SK-N-SH treated with all-trans-retinoic acid at 6 μM for 48 hours (cell line): ENCODE results near the gene PADI2.

Experiments
- ATAC-seq: fragments of 200-7000 bp; cut with Tn5 transposase; 3 replicates; pipeline ENCODE4 v1.9.1; 2020; ENCODE audit warnings: mild to moderate bottlenecking, moderate library complexity
- ARNTL ChIP-seq: fragments of 450-650 bp; formaldehyde crosslinking; IDR thresholded peaks from 2 replicates; pipeline ENCODE4 v1.5.0; 2020; ENCODE audit warnings: low read depth, mild to moderate bottlenecking, moderate library complexity, borderline replicate concordance
- BACH2 ChIP-seq: fragments of 250-450 bp; sonication (Bioruptor Pico); IDR thresholded peaks from 2 replicates; pipeline ENCODE4 v1.9.0; 2021; ENCODE audit warnings: mild to moderate bottlenecking, borderline replicate concordance
- CSDC2 ChIP-seq: fragments of 250-450 bp; sonication (Bioruptor Pico); IDR thresholded peaks from 2 replicates; pipeline ENCODE4 v1.5.0; 2020; ENCODE audit warnings: mild to moderate bottlenecking, moderate library complexity
- ESRRG ChIP-seq: fragments of 250-450 bp; sonication (Bioruptor Pico); IDR thresholded peaks from 2 replicates; pipeline ENCODE4 v1.6.1; 2021; ENCODE audit warnings: mild to moderate bottlenecking
- GLIS3 ChIP-seq: fragments of 250-450 bp; sonication (Bioruptor Pico); IDR thresholded peaks from 2 replicates; pipeline ENCODE4 v1.5.0; 2020; ENCODE audit warnings: mild to moderate bottlenecking, moderate library complexity
- PPARA ChIP-seq: fragments of 250-450 bp; sonication (Bioruptor Pico); IDR thresholded peaks from 2 replicates; pipeline ENCODE4 v1.5.0; 2020; ENCODE audit warnings: mild to moderate bottlenecking, borderline replicate concordance
- RARB ChIP-seq: fragments of 250-450 bp; sonication (Bioruptor Pico); IDR thresholded peaks from 2 replicates; pipeline ENCODE4 v1.8.0; 2021; ENCODE audit warnings: mild to moderate bottlenecking, moderate library complexity
- SNAI2 ChIP-seq: fragments of 250-450 bp; sonication (Bioruptor Pico); IDR thresholded peaks from 2 replicates; pipeline ENCODE4 v1.5.0; 2020; ENCODE audit warnings: mild to moderate bottlenecking, moderate library complexity
- TCF4 ChIP-seq: fragments of 250-450 bp; sonication (Bioruptor Pico); IDR thresholded peaks from 2 replicates; pipeline ENCODE4 v1.8.0; 2021; ENCODE audit warnings: mild to moderate bottlenecking, moderate library complexity, borderline replicate concordance
- TOX ChIP-seq: fragments of 250-450 bp; sonication (Bioruptor Pico); IDR thresholded peaks from 2 replicates; pipeline ENCODE4 v1.8.0; 2021; ENCODE audit warnings: mild to moderate bottlenecking, moderate library complexity, borderline replicate concordance
- ZC3H10 ChIP-seq: fragments of 250-450 bp; sonication (Bioruptor Pico); IDR thresholded peaks from 2 replicates; pipeline ENCODE4 v1.5.1; 2021; ENCODE audit warnings: mild to moderate bottlenecking, moderate library complexity
- ZFP3 ChIP-seq: fragments of 250-450 bp; sonication (Bioruptor Pico); IDR thresholded peaks from 2 replicates; pipeline ENCODE4 v1.5.0; 2020; ENCODE audit warnings: mild to moderate bottlenecking, moderate library complexity
- ZNF565 ChIP-seq: fragments of 450-650 bp; formaldehyde crosslinking; conservative IDR thresholded peaks from 2 replicates; pipeline ENCODE4 v1.5.0; 2020; ENCODE audit warnings: low read depth, mild to moderate bottlenecking, moderate library complexity
- ZNF8 ChIP-seq: fragments of 450-650 bp; formaldehyde crosslinking; IDR thresholded peaks from 2 replicates; pipeline ENCODE4 v1.5.0; 2020; ENCODE audit warnings: mild to moderate bottlenecking, moderate library complexity
- TF ChIP-seq, protein P1 (sequence below): fragments of 250-450 bp; sonication (Bioruptor Pico); IDR thresholded peaks from 2 replicates; pipeline ENCODE4 v1.8.0; 2021; ENCODE audit warnings: low read depth, mild to moderate bottlenecking, moderate library complexity, borderline replicate concordance
- TF ChIP-seq, protein P2 (sequence below): fragments of 250-450 bp; sonication (Bioruptor Pico); IDR thresholded peaks from 2 replicates; pipeline ENCODE4 v1.5.1; 2021; ENCODE audit warnings: mild to moderate bottlenecking, moderate library complexity
- TF ChIP-seq, protein P3 (sequence below): fragments of 250-450 bp; sonication (Bioruptor Pico); IDR thresholded peaks from 2 replicates; pipeline ENCODE4 v1.5.1; 2020; ENCODE audit warnings: low read depth, mild to moderate bottlenecking, moderate library complexity
- TF ChIP-seq, protein P4 (sequence below): fragments of 250-450 bp; sonication (Bioruptor Pico); IDR thresholded peaks from 2 replicates; pipeline ENCODE4 v1.5.0; 2020; ENCODE audit warnings: mild to moderate bottlenecking, moderate library complexity

PADI2 gene

DNA sequence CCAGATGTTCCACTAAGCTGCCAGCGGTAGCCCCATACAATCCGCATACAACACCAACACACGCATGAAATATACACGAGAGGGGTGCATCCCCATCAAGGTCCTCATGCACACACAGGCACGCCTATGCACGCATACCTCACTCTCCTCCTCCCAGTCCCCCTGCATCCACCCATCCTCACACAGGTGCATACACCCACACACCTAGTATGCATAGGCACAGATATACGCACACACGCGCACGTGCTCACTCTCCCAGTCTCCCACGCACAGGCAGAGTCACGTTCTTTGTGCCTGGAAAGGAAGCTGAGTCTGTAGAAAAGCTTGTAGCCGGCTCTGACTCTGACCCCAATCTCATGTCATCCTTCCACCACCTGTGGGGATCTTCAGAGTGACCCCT lies 16.9 kb upstream of the PADI2 start (continued):
- TF ChIP-seq GLIS3 (CRISPR knock-in tag) (no peak), TCF4 (CRISPR knock-in tag) (no peak)

DNA sequence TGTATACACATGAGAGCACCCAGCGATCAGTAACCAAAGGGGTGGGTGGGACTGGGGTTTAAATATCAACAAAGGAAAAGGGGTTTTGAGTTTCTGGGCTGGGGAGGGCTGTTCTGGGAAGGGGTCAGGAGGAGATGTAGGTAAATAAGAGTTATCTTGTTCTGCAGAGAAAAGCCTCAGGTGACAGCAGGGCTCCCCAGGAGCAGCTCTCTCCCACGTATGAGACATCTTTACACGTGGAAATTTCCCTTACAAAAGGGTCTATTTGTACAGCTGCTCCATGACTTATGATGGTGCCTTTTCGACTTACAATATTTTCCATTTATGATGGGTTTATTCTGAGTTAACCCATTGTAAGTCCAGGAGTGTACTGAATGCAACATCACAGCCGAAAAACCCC lies 16.3 kb upstream of the PADI2 start:
- ATAC-seq: no peak
- no peak for TF ChIP-seq TCF4 (CRISPR knock-in tag)
- TF ChIP-seq, protein P1, sequence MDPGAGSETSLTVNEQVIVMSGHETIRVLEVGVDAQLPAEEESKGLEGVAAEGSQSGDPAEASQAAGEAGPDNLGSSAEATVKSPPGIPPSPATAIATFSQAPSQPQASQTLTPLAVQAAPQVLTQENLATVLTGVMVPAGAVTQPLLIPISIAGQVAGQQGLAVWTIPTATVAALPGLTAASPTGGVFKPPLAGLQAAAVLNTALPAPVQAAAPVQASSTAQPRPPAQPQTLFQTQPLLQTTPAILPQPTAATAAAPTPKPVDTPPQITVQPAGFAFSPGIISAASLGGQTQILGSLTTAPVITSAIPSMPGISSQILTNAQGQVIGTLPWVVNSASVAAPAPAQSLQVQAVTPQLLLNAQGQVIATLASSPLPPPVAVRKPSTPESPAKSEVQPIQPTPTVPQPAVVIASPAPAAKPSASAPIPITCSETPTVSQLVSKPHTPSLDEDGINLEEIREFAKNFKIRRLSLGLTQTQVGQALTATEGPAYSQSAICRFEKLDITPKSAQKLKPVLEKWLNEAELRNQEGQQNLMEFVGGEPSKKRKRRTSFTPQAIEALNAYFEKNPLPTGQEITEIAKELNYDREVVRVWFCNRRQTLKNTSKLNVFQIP (CRISPR knock-in tag): no peak

DNA sequence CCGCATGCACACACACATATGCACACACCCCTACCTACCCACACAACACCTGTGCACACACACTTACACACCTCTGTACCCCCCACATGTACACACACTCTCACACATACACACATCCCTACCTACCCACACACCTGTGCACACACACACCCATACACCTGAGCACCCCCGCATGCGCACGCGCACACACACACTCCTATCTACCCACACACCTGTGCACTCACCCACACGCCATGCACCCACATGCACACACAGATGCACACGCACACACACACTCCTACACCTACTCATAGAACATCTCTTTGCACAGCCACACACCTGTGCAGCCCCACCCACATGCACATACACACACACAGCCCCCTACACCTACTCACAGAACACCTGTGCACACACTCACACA lies 15.5 kb upstream of the PADI2 start:
- TF ChIP-seq ZNF8 (CRISPR knock-in tag) (no peak), ESRRG (CRISPR knock-in tag) (no peak), ARNTL (no peak), SNAI2 (CRISPR knock-in tag) (no peak), ZFP3 (CRISPR knock-in tag) (no peak), TOX (CRISPR knock-in tag) (no peak), ZNF565 (no peak), CSDC2 (CRISPR knock-in tag) (no peak)
- TF ChIP-seq, protein P2, sequence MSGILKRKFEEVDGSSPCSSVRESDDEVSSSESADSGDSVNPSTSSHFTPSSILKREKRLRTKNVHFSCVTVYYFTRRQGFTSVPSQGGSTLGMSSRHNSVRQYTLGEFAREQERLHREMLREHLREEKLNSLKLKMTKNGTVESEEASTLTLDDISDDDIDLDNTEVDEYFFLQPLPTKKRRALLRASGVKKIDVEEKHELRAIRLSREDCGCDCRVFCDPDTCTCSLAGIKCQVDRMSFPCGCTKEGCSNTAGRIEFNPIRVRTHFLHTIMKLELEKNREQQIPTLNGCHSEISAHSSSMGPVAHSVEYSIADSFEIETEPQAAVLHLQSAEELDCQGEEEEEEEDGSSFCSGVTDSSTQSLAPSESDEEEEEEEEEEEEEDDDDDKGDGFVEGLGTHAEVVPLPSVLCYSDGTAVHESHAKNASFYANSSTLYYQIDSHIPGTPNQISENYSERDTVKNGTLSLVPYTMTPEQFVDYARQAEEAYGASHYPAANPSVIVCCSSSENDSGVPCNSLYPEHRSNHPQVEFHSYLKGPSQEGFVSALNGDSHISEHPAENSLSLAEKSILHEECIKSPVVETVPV (CRISPR knock-in tag): no peak
- TF ChIP-seq, protein P3, sequence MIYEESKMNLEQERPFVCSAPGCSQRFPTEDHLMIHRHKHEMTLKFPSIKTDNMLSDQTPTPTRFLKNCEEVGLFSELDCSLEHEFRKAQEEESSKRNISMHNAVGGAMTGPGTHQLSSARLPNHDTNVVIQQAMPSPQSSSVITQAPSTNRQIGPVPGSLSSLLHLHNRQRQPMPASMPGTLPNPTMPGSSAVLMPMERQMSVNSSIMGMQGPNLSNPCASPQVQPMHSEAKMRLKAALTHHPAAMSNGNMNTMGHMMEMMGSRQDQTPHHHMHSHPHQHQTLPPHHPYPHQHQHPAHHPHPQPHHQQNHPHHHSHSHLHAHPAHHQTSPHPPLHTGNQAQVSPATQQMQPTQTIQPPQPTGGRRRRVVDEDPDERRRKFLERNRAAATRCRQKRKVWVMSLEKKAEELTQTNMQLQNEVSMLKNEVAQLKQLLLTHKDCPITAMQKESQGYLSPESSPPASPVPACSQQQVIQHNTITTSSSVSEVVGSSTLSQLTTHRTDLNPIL (CRISPR knock-in tag): no peak
- TF ChIP-seq, protein P4, sequence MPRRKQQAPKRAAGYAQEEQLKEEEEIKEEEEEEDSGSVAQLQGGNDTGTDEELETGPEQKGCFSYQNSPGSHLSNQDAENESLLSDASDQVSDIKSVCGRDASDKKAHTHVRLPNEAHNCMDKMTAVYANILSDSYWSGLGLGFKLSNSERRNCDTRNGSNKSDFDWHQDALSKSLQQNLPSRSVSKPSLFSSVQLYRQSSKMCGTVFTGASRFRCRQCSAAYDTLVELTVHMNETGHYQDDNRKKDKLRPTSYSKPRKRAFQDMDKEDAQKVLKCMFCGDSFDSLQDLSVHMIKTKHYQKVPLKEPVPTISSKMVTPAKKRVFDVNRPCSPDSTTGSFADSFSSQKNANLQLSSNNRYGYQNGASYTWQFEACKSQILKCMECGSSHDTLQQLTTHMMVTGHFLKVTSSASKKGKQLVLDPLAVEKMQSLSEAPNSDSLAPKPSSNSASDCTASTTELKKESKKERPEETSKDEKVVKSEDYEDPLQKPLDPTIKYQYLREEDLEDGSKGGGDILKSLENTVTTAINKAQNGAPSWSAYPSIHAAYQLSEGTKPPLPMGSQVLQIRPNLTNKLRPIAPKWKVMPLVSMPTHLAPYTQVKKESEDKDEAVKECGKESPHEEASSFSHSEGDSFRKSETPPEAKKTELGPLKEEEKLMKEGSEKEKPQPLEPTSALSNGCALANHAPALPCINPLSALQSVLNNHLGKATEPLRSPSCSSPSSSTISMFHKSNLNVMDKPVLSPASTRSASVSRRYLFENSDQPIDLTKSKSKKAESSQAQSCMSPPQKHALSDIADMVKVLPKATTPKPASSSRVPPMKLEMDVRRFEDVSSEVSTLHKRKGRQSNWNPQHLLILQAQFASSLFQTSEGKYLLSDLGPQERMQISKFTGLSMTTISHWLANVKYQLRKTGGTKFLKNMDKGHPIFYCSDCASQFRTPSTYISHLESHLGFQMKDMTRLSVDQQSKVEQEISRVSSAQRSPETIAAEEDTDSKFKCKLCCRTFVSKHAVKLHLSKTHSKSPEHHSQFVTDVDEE: no peak
- ATAC-seq: no peak; the same call in 2 of the 3 replicates

DNA sequence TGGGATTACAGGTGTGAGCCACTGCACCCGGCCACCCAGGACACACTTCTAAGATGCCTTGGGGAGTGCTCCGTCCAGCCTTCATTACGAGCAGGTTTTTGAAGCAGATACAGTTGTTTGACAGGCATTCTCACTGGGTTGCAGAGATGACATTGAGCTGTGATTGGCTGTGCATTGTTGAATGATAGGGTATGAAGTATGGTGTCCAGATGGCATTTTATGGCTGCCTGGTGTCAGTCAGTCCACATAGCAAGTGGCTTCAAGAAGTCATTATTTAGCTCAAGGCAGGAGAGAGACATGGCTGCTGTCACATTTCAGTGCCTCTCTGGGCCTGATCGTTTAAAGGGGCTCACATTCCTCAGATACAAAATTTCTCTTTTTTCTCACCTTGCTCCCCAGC lies 14.8 kb upstream of the PADI2 start:
- TF ChIP-seq BACH2 (CRISPR knock-in tag): no peak
- no peak for ATAC-seq

DNA sequence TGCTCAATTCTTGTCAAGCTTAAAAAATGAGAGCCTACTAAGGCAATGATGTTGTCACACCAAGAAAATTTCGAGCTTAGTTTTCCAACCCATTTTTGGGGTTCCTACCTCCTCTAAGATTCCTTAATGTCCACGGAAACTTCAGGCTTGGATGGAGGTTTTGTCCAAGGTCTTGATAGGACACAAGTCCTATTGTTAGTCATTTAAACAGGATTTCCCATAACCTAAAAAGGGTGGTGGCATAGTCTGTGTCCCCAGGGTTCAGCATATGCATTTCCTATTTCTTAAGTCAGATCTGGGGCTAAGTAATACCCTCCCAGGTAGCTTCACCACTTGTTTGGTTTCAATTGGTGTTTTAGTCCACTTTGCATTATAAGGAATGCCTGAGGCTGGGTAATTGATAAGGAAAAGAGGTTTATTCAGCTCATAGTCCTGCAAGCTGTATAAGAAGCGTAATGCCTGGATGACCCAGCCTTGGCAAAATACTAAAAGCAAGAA lies 10.9 kb upstream of the PADI2 start:
- ATAC-seq: no peak
- TF ChIP-seq CSDC2 (CRISPR knock-in tag): no peak
- TF ChIP-seq ARNTL: no peak
- TF ChIP-seq RARB (CRISPR knock-in tag): no peak
- TF ChIP-seq ZNF565: no peak
- TF ChIP-seq SNAI2 (CRISPR knock-in tag): no peak
- TF ChIP-seq PPARA: no peak
- TF ChIP-seq ZNF8 (CRISPR knock-in tag): no peak
- no peak for TF ChIP-seq GLIS3 (CRISPR knock-in tag)
- TF ChIP-seq, protein P3 (CRISPR knock-in tag): no peak
- TF ChIP-seq ZC3H10 (CRISPR knock-in tag): no peak
